Measurements from ENCODE around the gene IST1.

GRCh38 chr16:71933913-71934695 lies 38.8 kb downstream of the IST1 start:
- TF ChIP-seq CTCF (IDR thresholded peaks at IDR 0.05 in 8 of 11, conservative IDR thresholded peaks at IDR 0.05 in 3 of 11), result no peak
- TF ChIP-seq POLR2A (IDR thresholded peaks at IDR 0.05), result no peak
- peak in 2 of 3 donors; percentile 31 to 37 for TF ChIP-seq POLR2AphosphoS5 (IDR thresholded peaks at IDR 0.05)
